A673 (cell line): ENCODE results near the gene GFY.

Source experiments
- CTCF ChIP-seq: fragments of 300-800, 200-600 bp; sonication (generic); conservative IDR thresholded peaks from 2 replicates; pipeline ENCODE4 v1.5.1; 2017; ENCODE audit warnings: low read depth, mild to moderate bottlenecking, antibody characterized with exemption, low read length, moderate library complexity, mixed read lengths
- EZH2 ChIP-seq: fragments of 200-600 bp; sonication (generic); IDR thresholded peaks from 2 replicates; pipeline ENCODE4 v1.6.1; 2017; ENCODE audit warnings: borderline replicate concordance, low read depth, mild to moderate bottlenecking, mixed read lengths, antibody characterized with exemption, low read length; ENCODE audit not compliant: poor library complexity, severe bottlenecking

- TF ChIP-seq CTCF (no peak), EZH2 (no peak)
Observed at GRCh38 chr19:49421878-49422202, 3.3 kb upstream of the GFY start.
